ENCODE data around the gene CTDSPL2. TPM values are rescaled to one million over a fixed set of nuclear protein-coding genes. Genes with fewer than 3 reads are reported as not detected.
"Not testable (repeated sequence)": the region's sequence is repeated elsewhere in the genome, so short reads cannot be mapped to it uniquely, and the experiment has no call there.

CTDSPL2 gene
- total and polyA plus RNA-seq, 2 of the 8 experiments (the other 6 are each of a cell fraction or from before 2014, with no cell fraction given), result 25.2 to 64.7 TPM

GRCh38 chr15:44560926-44561325 is 133.5 kb downstream of the CTDSPL2 start:
- not testable (repeated sequence) for FAIRE-seq; H3K56ac ChIP-seq (replicated peaks; ENCODE audit: insufficient read length, low read depth, low read length); DNase-seq (ENCODE audit: low read depth in 1 of 2, low spot score in 2 of 2)

More at GRCh38 chr15:44560926-44561325, 133.5 kb downstream of the CTDSPL2 start:
- H3K27ac ChIP-seq (ENCODE audit: low read depth, low read length); H3K79me2 ChIP-seq (ENCODE audit: control insufficient read depth in 1 of 2, insufficient read depth in 2 of 2, low read length in 2 of 2); H3K27me3 ChIP-seq (replicated peaks in 1 of 4; ENCODE audit: control insufficient read depth in 3 of 4, extremely low read depth in 1 of 4, insufficient read depth in 3 of 4, low read length in 3 of 4); H2AFZ ChIP-seq (ENCODE audit: low read length); H2AK5ac ChIP-seq (ENCODE audit: low read depth, low read length); H4K5ac ChIP-seq (ENCODE audit: insufficient read length, low read depth, low read length); H3K4me1 ChIP-seq (replicated peaks in 1 of 4; ENCODE audit: control insufficient read depth in 3 of 4, insufficient read depth in 4 of 4, low read length in 3 of 4); H3K23me2 ChIP-seq (ENCODE audit: low read depth, low read length); H3K4ac ChIP-seq (replicated peaks; ENCODE audit: insufficient read length, low read depth, low read length); H3K18ac ChIP-seq (ENCODE audit: extremely low read depth, low read length); H3K4me2 ChIP-seq (ENCODE audit: insufficient read depth in 1 of 2, low read depth in 2 of 2, low read length in 2 of 2); H2BK15ac ChIP-seq (ENCODE audit: low read length); CTCF ChIA-PET (ENCODE audit: partially characterized antibody); H3K23ac ChIP-seq (ENCODE audit: insufficient read length); H4K8ac ChIP-seq (ENCODE audit: extremely low read depth, insufficient read depth, low read length); H2BK20ac ChIP-seq (ENCODE audit: low read length); H2BK120ac ChIP-seq (replicated peaks; ENCODE audit: low read depth, low read length); H3K9ac ChIP-seq (replicated peaks in 1 of 4; ENCODE audit: extremely low read depth in 1 of 4, low read depth in 3 of 4, low read length in 3 of 4); H3K79me1 ChIP-seq (ENCODE audit: low read depth, low read length); H4K91ac ChIP-seq (replicated peaks; ENCODE audit: insufficient read length, low read length); H2BK12ac ChIP-seq (ENCODE audit: low read depth, low read length); H4K20me1 ChIP-seq (replicated peaks in 1 of 2; ENCODE audit: control insufficient read depth in 1 of 2, insufficient read depth in 2 of 2, low read length in 2 of 2); H3K4me3 ChIP-seq (ENCODE audit: extremely low read depth in 1 of 4, insufficient read depth in 2 of 4, low read depth in 3 of 4, low read length in 4 of 4); H3K14ac ChIP-seq (ENCODE audit: insufficient read length); H2BK5ac ChIP-seq (ENCODE audit: low read depth, low read length): not testable (repeated sequence)
- POLR2A ChIA-PET (ENCODE audit: partially characterized antibody), result interaction anchor here (1.5 kb wide), 1 partner anchor 17 kb away, joined by 4 read pairs; no protein-coding TSS in a partner anchor
- Histone ChIP-seq H3K9me3 (ENCODE audit: insufficient read depth in 2 of 2, low read depth in 1 of 2, low read length in 1 of 2) (peaks cover 16 to 18% of the 10 kb centered on the region in 2 experiments), H3K36me3 (ENCODE audit: control insufficient read depth in 2 of 4, insufficient read depth in 4 of 4, low read length in 3 of 4) (peaks cover 29 to 91% (median 66%) of the 10 kb centered on the region in 4 experiments)
